Measurements from ENCODE around the gene PTPRB.

DNA sequence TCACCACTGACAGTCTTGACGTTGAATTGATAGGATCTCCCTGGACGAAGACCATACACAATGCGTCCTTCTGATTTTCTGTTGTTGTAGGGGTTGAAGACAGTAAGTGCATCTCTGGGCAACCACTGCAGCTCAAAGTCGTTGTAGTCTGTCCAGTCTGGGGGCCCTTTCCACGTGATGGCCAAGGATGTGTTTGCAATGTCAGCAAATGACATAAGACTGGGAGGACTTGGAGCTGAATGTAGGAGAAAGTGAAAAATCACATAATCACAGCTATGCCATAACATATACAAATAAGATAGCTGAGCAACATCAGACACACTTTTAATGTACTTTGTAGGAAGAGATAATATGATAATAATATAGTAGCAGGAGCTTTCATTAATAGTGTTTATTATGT, 77.8 kb downstream of the PTPRB start:
- TF ChIP-seq, protein P1, sequence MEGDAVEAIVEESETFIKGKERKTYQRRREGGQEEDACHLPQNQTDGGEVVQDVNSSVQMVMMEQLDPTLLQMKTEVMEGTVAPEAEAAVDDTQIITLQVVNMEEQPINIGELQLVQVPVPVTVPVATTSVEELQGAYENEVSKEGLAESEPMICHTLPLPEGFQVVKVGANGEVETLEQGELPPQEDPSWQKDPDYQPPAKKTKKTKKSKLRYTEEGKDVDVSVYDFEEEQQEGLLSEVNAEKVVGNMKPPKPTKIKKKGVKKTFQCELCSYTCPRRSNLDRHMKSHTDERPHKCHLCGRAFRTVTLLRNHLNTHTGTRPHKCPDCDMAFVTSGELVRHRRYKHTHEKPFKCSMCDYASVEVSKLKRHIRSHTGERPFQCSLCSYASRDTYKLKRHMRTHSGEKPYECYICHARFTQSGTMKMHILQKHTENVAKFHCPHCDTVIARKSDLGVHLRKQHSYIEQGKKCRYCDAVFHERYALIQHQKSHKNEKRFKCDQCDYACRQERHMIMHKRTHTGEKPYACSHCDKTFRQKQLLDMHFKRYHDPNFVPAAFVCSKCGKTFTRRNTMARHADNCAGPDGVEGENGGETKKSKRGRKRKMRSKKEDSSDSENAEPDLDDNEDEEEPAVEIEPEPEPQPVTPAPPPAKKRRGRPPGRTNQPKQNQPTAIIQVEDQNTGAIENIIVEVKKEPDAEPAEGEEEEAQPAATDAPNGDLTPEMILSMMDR (IDR thresholded peaks at IDR 0.05) = no peak
- no peak for TF ChIP-seq POLR2A (IDR thresholded peaks at IDR 0.05)
